GM18867 (cell line): ENCODE measurements around the gene OTOP3.
"Not testable (repeated sequence)": the region's sequence is repeated elsewhere in the genome, so short reads cannot be mapped to it uniquely, and the experiment has no call there.

ENCODE experiments used
- ATAC-seq: cut with Tn5 transposase; IDR thresholded peaks from one replicate; pipeline ENCODE4 v1.9.1; 2021; ENCODE audit warnings: mild to moderate bottlenecking, moderate library complexity; ENCODE audit not compliant: unreplicated experiment

OTOP3 gene

DNA sequence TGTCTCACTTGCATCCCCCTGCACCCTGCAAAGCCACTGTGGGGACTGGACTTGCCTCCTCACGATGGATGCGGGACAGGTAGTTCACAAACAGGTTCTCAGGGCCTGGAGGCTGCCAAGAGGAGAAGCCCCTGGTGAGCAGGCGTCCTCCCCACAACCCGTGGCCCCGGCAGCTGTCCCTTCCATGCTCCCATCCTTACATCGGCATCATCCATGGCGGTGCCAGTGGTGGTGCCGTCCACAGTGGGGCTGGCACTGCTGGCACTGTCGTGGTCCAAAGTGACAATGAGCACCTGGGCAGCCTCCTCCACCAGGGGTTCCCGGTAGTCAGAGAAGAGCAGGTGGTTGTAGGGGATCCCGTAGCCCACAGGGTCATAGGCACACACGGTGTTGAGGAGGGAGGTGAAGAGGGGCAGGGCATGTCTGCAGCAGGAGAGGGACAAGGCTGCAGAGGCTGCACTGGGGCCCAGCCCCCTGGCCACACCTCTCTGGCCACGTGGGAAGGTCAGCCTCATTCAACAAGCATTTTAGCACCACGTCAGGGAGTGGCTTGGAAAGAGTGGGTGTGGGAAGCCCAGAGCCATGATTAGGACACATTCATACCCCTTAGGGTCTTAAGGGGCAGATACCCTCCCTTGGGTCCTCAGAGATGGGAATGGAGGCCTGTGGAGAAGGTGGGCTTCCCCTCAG lies 24.3 kb downstream of the OTOP3 start:
- no peak for ATAC-seq

GRCh38 chr17:74960570-74961342 lies 25.1 kb downstream of the OTOP3 start:
- ATAC-seq = no peak

DNA sequence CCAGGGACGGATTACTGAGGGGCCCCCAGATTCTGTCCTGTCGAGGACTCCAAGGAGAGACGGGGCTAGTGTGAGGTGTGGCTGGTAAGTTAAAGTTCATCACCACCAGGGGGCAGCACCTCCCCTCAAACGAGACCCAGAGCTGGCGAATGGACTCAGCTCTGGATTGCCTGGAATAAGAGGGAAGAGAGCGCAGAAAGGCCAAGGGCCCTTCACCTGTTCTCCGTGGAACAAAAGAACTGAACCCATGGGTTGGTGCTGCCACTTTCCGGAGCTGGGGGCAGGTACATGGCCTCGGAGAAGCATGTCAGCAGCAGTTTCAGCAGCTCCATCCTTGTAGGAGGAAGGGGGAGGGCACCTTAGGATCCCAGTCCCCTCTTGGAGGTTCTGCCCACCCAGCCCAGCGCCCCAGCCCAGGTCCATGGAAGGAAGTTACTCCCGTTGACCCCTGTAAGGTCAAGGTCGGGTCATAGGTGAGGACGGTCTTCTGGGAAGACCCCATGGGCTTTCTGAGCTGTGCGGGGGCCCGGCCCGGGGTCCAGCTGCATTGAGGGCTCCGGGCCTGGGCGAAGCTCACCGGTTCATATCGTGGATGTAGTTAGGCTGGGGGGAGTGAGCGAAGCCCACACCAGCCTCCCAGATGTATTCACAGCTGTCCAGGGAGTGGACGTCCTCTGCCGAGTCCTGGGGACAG lies 26.1 kb downstream of the OTOP3 start:
- ATAC-seq = no peak

GRCh38 chr17:74962622-74963394 lies 27.1 kb downstream of the OTOP3 start:
- no peak for ATAC-seq

- no peak for ATAC-seq
These were observed 28.0 kb downstream of the OTOP3 start for GRCh38 chr17:74963656-74964055.

DNA sequence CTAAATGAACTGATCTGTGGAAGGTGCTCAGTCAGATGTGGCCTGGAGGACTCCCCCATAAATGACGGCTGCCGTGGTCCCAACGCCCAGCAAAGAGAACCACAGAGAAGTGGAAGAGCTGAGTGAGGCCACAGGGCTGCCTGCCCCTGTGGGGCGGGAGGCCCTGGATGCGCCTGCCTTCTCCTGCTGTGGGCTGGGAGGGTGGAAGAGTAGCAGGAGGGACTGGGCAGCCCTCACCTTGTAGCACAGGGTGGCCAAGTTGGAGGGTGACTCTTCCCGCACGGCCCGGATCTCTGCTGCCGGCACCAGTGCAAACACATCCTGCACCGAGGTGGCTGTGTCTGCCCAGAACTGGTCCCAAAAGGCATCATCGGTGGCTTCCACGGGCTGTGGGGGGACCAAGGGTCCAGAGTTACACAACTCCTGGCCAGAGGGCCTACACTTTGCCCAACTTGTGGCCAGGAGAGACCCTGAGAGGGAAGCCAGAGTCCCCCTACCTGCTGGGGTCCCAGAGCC lies 28.6 kb downstream of the OTOP3 start:
- no peak for ATAC-seq

GRCh38 chr17:74964988-74965622 lies 29.4 kb downstream of the OTOP3 start:
- ATAC-seq = no peak

DNA sequence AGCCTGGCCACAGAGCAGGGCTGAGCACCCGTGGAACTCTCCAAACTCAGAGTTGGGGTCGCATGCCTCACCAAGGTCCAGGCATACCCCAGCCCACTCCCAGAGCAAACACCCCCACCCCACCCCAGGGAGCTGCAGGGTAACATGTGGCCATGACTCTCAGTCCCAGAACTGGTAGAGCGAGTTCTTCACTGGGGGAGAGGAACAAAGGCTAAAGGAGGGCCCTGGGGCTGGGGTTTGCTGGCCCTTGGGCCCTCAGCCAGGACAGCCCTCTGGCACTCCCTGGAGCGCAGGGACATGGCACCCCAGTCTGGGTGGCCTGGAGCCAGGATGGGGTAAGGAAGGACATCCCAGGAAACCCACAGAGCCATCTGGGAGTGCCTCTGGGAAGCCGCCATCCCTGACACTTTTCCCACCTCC lies 32.7 kb downstream of the OTOP3 start:
- no peak for ATAC-seq

GRCh38 chr17:74969501-74969900 lies 33.8 kb downstream of the OTOP3 start:
- not testable (repeated sequence) for ATAC-seq

- ATAC-seq = no peak
These were observed 34.7 kb downstream of the OTOP3 start for GRCh38 chr17:74970395-74970794.

DNA sequence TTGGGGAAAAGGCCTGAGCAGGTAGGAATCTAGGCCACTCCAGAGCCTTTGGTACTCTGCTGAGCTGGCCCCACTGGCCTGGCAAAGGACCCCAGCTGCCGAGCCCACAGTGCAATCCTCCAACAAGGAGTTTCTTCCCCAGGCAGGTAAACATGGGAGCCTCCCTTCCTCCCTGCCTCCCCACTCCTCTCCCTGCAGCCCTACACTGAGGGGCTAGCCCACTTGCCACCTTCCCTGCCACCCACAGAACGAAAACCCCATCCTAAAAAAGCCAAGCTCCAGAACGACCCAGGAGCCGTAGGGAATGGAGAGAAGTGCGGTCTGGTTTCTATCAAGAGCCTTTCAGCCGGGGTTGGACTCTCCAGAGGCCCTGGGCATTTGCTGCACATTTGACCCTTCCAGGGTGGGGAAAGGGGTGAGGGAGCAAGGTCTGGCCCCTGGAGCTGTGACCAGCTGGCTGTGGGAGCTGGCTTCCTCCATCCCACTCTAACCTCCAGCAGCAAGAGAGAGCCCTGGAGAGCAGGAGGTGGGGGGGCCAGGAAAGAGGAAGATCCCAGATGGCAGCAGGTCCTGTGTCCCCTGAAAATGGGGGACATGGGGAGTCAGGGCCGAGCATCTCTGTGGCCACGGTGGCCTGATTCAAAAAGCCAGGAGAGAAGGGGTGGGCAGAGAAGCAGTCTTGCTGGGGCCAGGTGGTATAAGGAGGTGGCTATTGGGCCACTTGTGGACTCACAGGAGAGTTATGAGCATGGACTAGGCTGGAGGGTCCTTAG lies 35.6 kb downstream of the OTOP3 start:
- no peak for ATAC-seq

DNA sequence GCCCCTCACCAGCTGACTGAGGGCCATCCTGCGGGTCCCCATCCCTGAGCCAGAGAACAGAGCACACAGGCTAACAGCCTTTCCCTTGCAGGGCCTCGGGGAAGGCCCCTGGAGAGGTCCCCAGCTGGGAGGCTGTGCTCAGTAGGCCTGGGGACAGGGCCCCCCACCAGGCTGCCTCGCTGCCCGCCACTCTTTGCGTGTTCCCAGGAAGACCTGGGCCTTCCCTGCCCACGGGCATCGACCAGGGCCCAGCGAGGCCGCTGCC lies 36.1 kb downstream of the OTOP3 start:
- no peak for ATAC-seq

- ATAC-seq = no peak
These were observed 36.6 kb downstream of the OTOP3 start, which contains the start of gene HID1 for GRCh38 chr17:74972107-74972972. HID1 (minus strand) TSS chr17:74972759; CDS start chr17:74972656, 103 bp downstream.

DNA sequence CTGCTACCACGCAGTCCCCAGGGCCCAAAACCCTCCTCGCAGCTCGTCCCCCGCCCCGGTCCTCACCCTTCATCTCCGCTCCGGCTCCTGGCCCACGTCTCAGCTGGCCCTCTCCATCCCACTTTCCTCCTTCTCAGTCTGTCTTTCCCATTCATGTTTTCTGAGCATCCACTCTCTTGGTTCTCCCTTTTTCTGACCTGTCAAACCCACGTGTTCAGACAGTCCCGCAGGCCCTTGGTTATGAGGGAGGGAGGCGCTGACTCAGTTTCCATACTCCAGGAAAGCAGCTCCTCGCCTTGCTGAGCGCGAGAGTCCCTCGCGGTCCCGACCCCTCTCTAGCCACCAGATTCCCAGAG lies 37.3 kb downstream of the OTOP3 start:
- no peak for ATAC-seq

- no peak for ATAC-seq
These were observed 40.2 kb downstream of the OTOP3 start for GRCh38 chr17:74975943-74976342.

GRCh38 chr17:74977802-74978201 lies 42.1 kb downstream of the OTOP3 start:
- ATAC-seq = no peak

GRCh38 chr17:74978240-74978639 lies 42.5 kb downstream of the OTOP3 start:
- ATAC-seq = no peak

GRCh38 chr17:74979408-74980146 lies 43.9 kb downstream of the OTOP3 start:
- ATAC-seq = no peak
